SK-N-SH (cell line): ENCODE data around the gene MNX1.

ENCODE experiments used
- CTCF ChIP-seq: fragments of 200-600 bp; sonication (generic); IDR thresholded peaks from 2 replicates; pipeline ENCODE4 v1.6.1; 2017; ENCODE audit warnings: antibody characterized with exemption, mild to moderate bottlenecking, moderate library complexity
- EZH2phosphoT487 ChIP-seq: fragments of 200-600 bp; sonication (generic); IDR thresholded peaks from 2 replicates; pipeline ENCODE4 v1.6.1; 2017; ENCODE audit warnings: low read depth, mixed run types, mild to moderate bottlenecking, antibody characterized with exemption, moderate library complexity, borderline replicate concordance
- POLR2AphosphoS5 ChIP-seq: IDR thresholded peaks from 2 replicates; pipeline ENCODE4 v1.6.1; 2012; ENCODE audit warnings: low read depth, low read length
- YY1 ChIP-seq: IDR thresholded peaks from 2 replicates; pipeline ENCODE4 v1.4.0; 2012; ENCODE audit warnings: low read depth, mild to moderate bottlenecking
- ZBTB33 ChIP-seq: IDR thresholded peaks from 2 replicates; pipeline ENCODE4 v1.4.0; 2012; ENCODE audit warnings: low read depth, borderline replicate concordance

- TF ChIP-seq EZH2phosphoT487: no peak
- no peak for TF ChIP-seq CTCF
- no peak for TF ChIP-seq ZBTB33
- no peak for TF ChIP-seq YY1
- TF ChIP-seq POLR2AphosphoS5: no peak
Observed at GRCh38 chr7:157041514-157042277, 31.2 kb upstream of the MNX1 start.
